Right lobe of liver (tissue), 6 donors: ENCODE measurements around the gene TRHDE. TPM values are rescaled to one million over a fixed set of nuclear protein-coding genes. Genes with fewer than 3 reads are reported as not detected.

Source experiments
- ATAC-seq, 4 donors: fragments of 200-7000 bp; cut with Tn5 transposase; one replicate each; pipeline ENCODE4 v1.9.1; 2020; ENCODE audit warnings: mild to moderate bottlenecking in 4 of 4, moderate library complexity in 4 of 4
- DNase-seq, 3 donors: peaks; one replicate each; pipeline ENCODE4 v3.0.0-alpha.2; 2020
- H3K27ac ChIP-seq, 3 donors: fragments of 200-600 bp; one replicate each; pipeline ENCODE4 v1.8.0; 2022
- H3K27me3 ChIP-seq, 2 donors: fragments of 200-600 bp; one replicate each; pipeline ENCODE4 v1.8.0; 2022
- H3K36me3 ChIP-seq, 4 donors: fragments of 200-600 bp; sonication (generic) in 1 of 4; one replicate each; pipeline versions ENCODE4 v1.5.1 to v1.8.0; 2017 to 2022; ENCODE audit warnings: control low read depth in 1 of 4
- H3K4me1 ChIP-seq, 4 donors: fragments of 200-600 bp; sonication (generic) in 1 of 4; one replicate each; pipeline versions ENCODE4 v1.5.1 to v1.8.0; 2017 to 2022; ENCODE audit warnings: control low read depth in 1 of 4
- H3K4me3 ChIP-seq, 3 donors: fragments of 200-600 bp; one replicate each; pipeline ENCODE4 v1.8.0; 2022
- H3K9me3 ChIP-seq, 4 donors: fragments of 200-600 bp; sonication (generic) in 1 of 4; one replicate each; pipeline versions ENCODE4 v1.5.1 to v1.8.0; 2017 to 2022; ENCODE audit warnings: control low read depth in 1 of 4
- CTCF ChIP-seq, 4 donors: fragments of 200-600 bp in 3 of 4; fragments of 450-650 bp in 1 of 4; IDR thresholded peaks; one replicate each; pipeline versions ENCODE4 v1.5.1 to v1.8.0; 2016 to 2022; ENCODE audit warnings: antibody characterized with exemption in 4 of 4, mild to moderate bottlenecking in 2 of 4
- POLR2A ChIP-seq: fragments of 450-650 bp; IDR thresholded peaks from one replicate; pipeline ENCODE4 v1.6.1; 2017; ENCODE audit warnings: antibody characterized with exemption, mild to moderate bottlenecking
- WGBS: methylation state at CpG from one replicate; pipeline ENCODE4 v1.1.6; 2018; ENCODE audit warnings: low coverage, low lambda C conversion rate; ENCODE audit not compliant: insufficient coverage; ENCODE audit errors: missing lambda C conversion rate; 5-methylcytosine and 5-hydroxymethylcytosine counted together
- intact Hi-C, 2 donors: fragments of 100-400 bp; cut with DNase I; formaldehyde crosslinking; loops; one replicate each; pipeline versions ENCODE4 v1.11.2 to v1.14.1; 2022
- total RNA-seq, 6 experiments: library from RNA; depleted of rRNA in 2 of 6; stranded (reverse); fragments of >200 nt in 2 of 6; fragmentation: NEBNext Ultra II Directional in 3 of 6; extraction: Animal tissue kit (Norgen Biotek cat#: 25700) in 3 of 6; gene quantifications; one replicate each; pipeline versions ENCODE4 v1.1.0 to v1.2.4, GENCODE V29; 2016 to 2023
- donor health status: DM: no; HTN: yes; CAD: no.
- donor health status: DM: no; HTN: no; CAD: no.
- donor health status: DM: no; HTN: no; CAD: no.
- donor health status: DM: no; HTN: yes; CAD: no.
- donor health status: DM: no; HTN: yes; CAD: no.

TRHDE gene
- total RNA-seq, 6 experiments from 2014 or later: 0.10 to 4.3 (median 0.90) TPM

- TF ChIP-seq CTCF (IDR thresholded peaks at IDR 0.05) (no peak), POLR2A (no peak)
- Histone ChIP-seq H3K9me3 (no peaks in the 10 kb centered on the region), H3K36me3 (no peaks in the 10 kb centered on the region), H3K27ac (no peak overlapping the region), H3K4me1 (no peaks in the 10 kb centered on the region), H3K27me3 (no peaks in the 10 kb centered on the region), H3K4me3 (no peak overlapping the region)
- ATAC-seq (no peak), DNase-seq (no peak)
- intact Hi-C loops: no loop called here
Observed at GRCh38 chr12:72388322-72388721, 116.2 kb downstream of the TRHDE start.

GRCh38 chr12:72390146-72390545 is 118.0 kb downstream of the TRHDE start:
- intact Hi-C loops: no loop called here
- ATAC-seq (no peak), DNase-seq (no peak)
- Histone ChIP-seq H3K4me3 (no peak overlapping the region), H3K9me3 (no peaks in the 10 kb centered on the region), H3K27ac (no peak overlapping the region), H3K27me3 (no peaks in the 10 kb centered on the region), H3K4me1 (no peaks in the 10 kb centered on the region), H3K36me3 (no peaks in the 10 kb centered on the region)
- 87% methylated on average over 1 of the region's 1 CpG for WGBS
- TF ChIP-seq CTCF (IDR thresholded peaks at IDR 0.05): no peak

GRCh38 chr12:72406111-72406510 is 133.9 kb downstream of the TRHDE start:
- Histone ChIP-seq H3K27me3 (no peaks in the 10 kb centered on the region), H3K27ac (no peak overlapping the region), H3K4me1 (no peaks in the 10 kb centered on the region), H3K9me3 (no peaks in the 10 kb centered on the region), H3K36me3 (no peaks in the 10 kb centered on the region), H3K4me3 (no peak overlapping the region)
- no peak for DNase-seq
- WGBS: 51% methylated on average over 2 of the region's 2 CpGs
- ATAC-seq: no peak
- intact Hi-C loops: no loop called here
- TF ChIP-seq CTCF (IDR thresholded peaks at IDR 0.05): no peak
- TF ChIP-seq POLR2A: no peak

- H3K27ac ChIP-seq: no peak overlapping the region
Observed at GRCh38 chr12:72432037-72432604, 160.0 kb downstream of the TRHDE start.

More at GRCh38 chr12:72432037-72432604, 160.0 kb downstream of the TRHDE start:
- Histone ChIP-seq H3K4me1 (peaks cover 0 to 9% (median 0%) of the 10 kb centered on the region in 4 donors), H3K9me3 (no peaks in the 10 kb centered on the region), H3K4me3 (no peak overlapping the region), H3K36me3 (no peaks in the 10 kb centered on the region), H3K27me3 (no peaks in the 10 kb centered on the region)
- WGBS: 51% methylated on average over 4 of the region's 7 CpGs
- TF ChIP-seq CTCF (IDR thresholded peaks at IDR 0.05) (no peak), POLR2A (no peak)
- ATAC-seq (peak in 2 of 4 donors; percentile 39 to 65), DNase-seq (no peak)
- intact Hi-C loops: no loop called here
